Endothelial cell of umbilical vein (primary cell): Measurements from ENCODE around the gene MAN2B1. TPM values are rescaled to one million over a fixed set of nuclear protein-coding genes. Genes with fewer than 3 reads are reported as not detected.

Source experiments
- BruUV-seq: library from RNA; stranded (reverse); fragments of 400-500 nt; replicated peaks from 2 replicates; lab custom pipeline; 2021; lab: Mats Ljungman, UMichigan
- CTCF ChIA-PET: fragments of 300-600, 350-600 bp; sonication (Branson Sonifier 250); formaldehyde crosslinking; loops from one replicate; lab custom pipeline; 2021; ENCODE audit warnings: antibody characterized with exemption, inconsistent platforms; lab: Charles Lee
- POLR2A ChIA-PET: fragments of 300-600, 350-600 bp; sonication (Branson Sonifier 250); formaldehyde crosslinking; loops from one replicate; lab custom pipeline; 2021; ENCODE audit warnings: antibody characterized with exemption, inconsistent platforms; lab: Charles Lee
- DNase-seq: peaks from one replicate; pipeline ENCODE4 v3.0.0-alpha.2; 2011; ENCODE audit warnings: low read depth, low spot score
- FAIRE-seq: peaks from 2 replicates; lab custom pipeline; 2011; peaks lifted over from hg19 to GRCh38; lab: Jason Lieb, UNC
- H2AFZ ChIP-seq: 2 replicates; pipeline ENCODE4 v1.6.0; 2012; ENCODE audit warnings: low read depth, low read length, control low read depth, inconsistent platforms
- H3K27ac ChIP-seq: 2 replicates; pipeline ENCODE4 v1.5.1; 2011; ENCODE audit warnings: low read depth, mild to moderate bottlenecking, control low read depth, low read length, moderate library complexity; ENCODE audit not compliant: insufficient read depth
- H3K27me3 ChIP-seq, 2 experiments: 2 replicates each; pipeline versions ENCODE4 v1.6.0 to v1.6.1; 2011; ENCODE audit warnings: low read length in 2 of 2, mixed read lengths in 1 of 2; ENCODE audit not compliant: control insufficient read depth in 2 of 2, insufficient read depth in 2 of 2
- H3K36me3 ChIP-seq, 2 experiments: 2 replicates in 1 of 2; 3 replicates in 1 of 2; pipeline ENCODE4 v1.5.1; 2011; ENCODE audit warnings: low read length in 2 of 2, mild to moderate bottlenecking in 1 of 2, moderate library complexity in 1 of 2; ENCODE audit not compliant: control insufficient read depth in 2 of 2, insufficient read depth in 2 of 2; ENCODE audit errors: extremely low read depth in 1 of 2
- H3K4me1 ChIP-seq: 3 replicates; pipeline ENCODE4 v1.5.1; 2011; ENCODE audit warnings: mild to moderate bottlenecking, low read length; ENCODE audit not compliant: control insufficient read depth, insufficient read depth; ENCODE audit errors: extremely low read depth
- H3K4me2 ChIP-seq: 2 replicates; pipeline ENCODE4 v1.6.1; 2011; ENCODE audit warnings: low read length, control low read depth, mixed read lengths; ENCODE audit not compliant: insufficient read depth
- H3K4me3 ChIP-seq, 3 experiments: fragments of 200-600 bp in 1 of 3; sonication (generic), shearing (Covaris generic) in 1 of 3; replicated peaks in 1 of 3; 2 replicates each; pipeline ENCODE4 v1.5.1; 2011 to 2016; ENCODE audit warnings: control low read depth in 3 of 3, low read length in 3 of 3, mild to moderate bottlenecking in 2 of 3, inconsistent platforms in 1 of 3, low read depth in 1 of 3, moderate library complexity in 1 of 3; ENCODE audit not compliant: insufficient read depth in 1 of 3
- H3K79me2 ChIP-seq: 2 replicates; pipeline ENCODE4 v1.6.0; 2012; ENCODE audit warnings: low read length, inconsistent platforms; ENCODE audit not compliant: control insufficient read depth, insufficient read depth
- H3K9ac ChIP-seq: replicated peaks from 2 replicates; pipeline ENCODE3; 2011; ENCODE audit warnings: low read length, control low read depth; ENCODE audit not compliant: insufficient read depth; ENCODE audit errors: extremely low read depth
- H3K9me1 ChIP-seq: replicated peaks from 3 replicates; pipeline ENCODE4 v1.6.0; 2011; ENCODE audit warnings: mild to moderate bottlenecking, low read length; ENCODE audit not compliant: control insufficient read depth, insufficient read depth; ENCODE audit errors: extremely low read depth
- H3K9me3 ChIP-seq: replicated peaks from 2 replicates; pipeline ENCODE4 v1.5.1; 2012; ENCODE audit warnings: low read length, inconsistent platforms; ENCODE audit not compliant: control insufficient read depth, insufficient read depth
- H4K20me1 ChIP-seq: replicated peaks from 2 replicates; pipeline ENCODE3; 2011; ENCODE audit warnings: mild to moderate bottlenecking, low read length; ENCODE audit not compliant: control insufficient read depth, insufficient read depth; ENCODE audit errors: extremely low read depth
- EZH2 ChIP-seq: IDR thresholded peaks from 2 replicates; pipeline ENCODE4 v1.6.1; 2012; ENCODE audit warnings: borderline replicate concordance, low read depth, mild to moderate bottlenecking, moderate library complexity, low read length, inconsistent platforms; ENCODE audit not compliant: severe bottlenecking
- FOS ChIP-seq: IDR thresholded peaks from 2 replicates; pipeline ENCODE4 v1.6.1; 2011; ENCODE audit warnings: mild to moderate bottlenecking, low read length, moderate library complexity, borderline replicate concordance; ENCODE audit not compliant: insufficient read depth
- GATA2 ChIP-seq: IDR thresholded peaks from 2 replicates; pipeline ENCODE4 v1.7.0; 2011; ENCODE audit warnings: low read depth, mild to moderate bottlenecking, moderate library complexity, mixed read lengths, low read length; ENCODE audit not compliant: insufficient read length, insufficient read depth
- JUN ChIP-seq: IDR thresholded peaks from 2 replicates; pipeline ENCODE4 v1.6.1; 2011; ENCODE audit warnings: borderline replicate concordance, low read depth; ENCODE audit not compliant: insufficient read length, insufficient read depth
- MYC ChIP-seq: IDR thresholded peaks from one replicate; pipeline ENCODE4 v1.6.1; 2011; ENCODE audit warnings: mild to moderate bottlenecking, low read depth, low read length
- POLR2A ChIP-seq: IDR thresholded peaks from 2 replicates; pipeline ENCODE4 v1.6.1; 2012; ENCODE audit warnings: low read depth, mild to moderate bottlenecking, control low read depth, low read length
- POLR2AphosphoS5 ChIP-seq: IDR thresholded peaks from 2 replicates; pipeline ENCODE4 v1.6.1; 2012; ENCODE audit warnings: low read depth, mild to moderate bottlenecking, control low read depth, low read length, moderate library complexity; ENCODE audit not compliant: insufficient read depth
- dilution Hi-C: fragments of 300-500 bp; cut with MboI; formaldehyde crosslinking; loops from one replicate; pipeline ENCODE4 v1.15.0; 2019; ENCODE audit warnings: low sequenced_read_pairs; ENCODE audit not compliant: extremely low pct_ligation_motif_present
- intact Hi-C: fragments of 100-400 bp; cut with micrococcal nuclease; formaldehyde crosslinking; loops from one replicate; pipeline ENCODE4 v1.10.0; 2022
- polyA plus RNA-seq, 4 experiments: library from polyadenylated mRNA; depleted of rRNA in 3 of 4; stranded (reverse) in 3 of 4; unstranded in 1 of 4; fragments of >200 nt; gene quantifications; 2 replicates each; pipeline versions ENCODE4 v1.2.1 to v1.2.3, GENCODE V29; 2011 to 2012; ENCODE audit warnings: missing spikeins in 1 of 4
- total RNA-seq: library from RNA; stranded (reverse); gene quantifications from 2 replicates; pipeline ENCODE4 v1.2.3, GENCODE V29; 2021
- TF ChIP-seq, protein P1 (sequence below), 2 donors: IDR thresholded peaks; 1 replicate in 1 of 2; 2 replicates in 1 of 2; pipeline ENCODE4 v1.5.1; 2011; ENCODE audit warnings: low read length in 2 of 2, mild to moderate bottlenecking in 2 of 2, moderate library complexity in 2 of 2, control low read depth in 1 of 2, inconsistent platforms in 1 of 2, low read depth in 1 of 2; ENCODE audit not compliant: insufficient read depth in 1 of 2; ENCODE audit errors: extremely low read depth in 1 of 2
- TF ChIP-seq, protein P2 (sequence below): IDR thresholded peaks from 2 replicates; pipeline ENCODE4 v1.6.1; 2011; ENCODE audit not compliant: insufficient read depth, insufficient read length

The MAN2B1 gene
- total and polyA plus RNA-seq, 2 donors (not counting 3 experiments of a cell fraction or from before 2014, with no cell fraction given), result 64.4 to 76.8 TPM

DNA sequence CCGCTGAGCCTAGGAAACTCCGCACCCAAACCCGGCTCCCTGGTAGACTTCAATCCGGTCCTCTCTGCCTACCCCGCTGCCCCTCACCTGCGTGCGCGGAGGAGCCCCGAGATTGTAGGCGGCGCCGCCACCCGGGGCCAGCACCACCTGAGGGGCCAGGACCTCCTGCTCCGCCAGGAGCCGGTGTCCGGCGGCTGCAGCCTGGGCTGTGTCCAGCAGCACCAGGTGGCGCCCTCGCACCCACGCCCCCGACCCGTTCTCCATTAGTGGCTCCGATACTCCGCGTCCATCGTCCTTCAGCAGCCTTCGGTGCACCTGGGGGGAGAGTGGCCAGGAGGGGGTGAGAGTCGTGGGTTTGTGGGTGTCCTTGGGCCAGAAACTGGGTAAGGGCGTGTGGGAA is 18.5 kb downstream of the MAN2B1 start:
- Histone ChIP-seq H3K4me2 (peak overlapping the region; percentile 30), H3K9me1 (no peaks in the 10 kb centered on the region), H3K9me3 (no peaks in the 10 kb centered on the region), H2AFZ (peak overlapping the region; percentile 72), H3K79me2 (no peaks in the 10 kb centered on the region), H3K4me3 (no peak overlapping the region), H3K9ac (no peak overlapping the region), H4K20me1 (no peaks in the 10 kb centered on the region), H3K36me3 (no peaks in the 10 kb centered on the region), H3K27ac (no peak overlapping the region), H3K27me3 (no peaks in the 10 kb centered on the region), H3K4me1 (no peaks in the 10 kb centered on the region)
- BruUV-seq, result no TSS peak
- FAIRE-seq, result no peak
- ChIA-PET CTCF (interaction anchor here (1.1 to 2.5 kb wide), 2 partner anchors 19 to 24 kb away, joined by 3 to 7 read pairs; partner anchors contain the start of genes MAN2B1 and WDR83), POLR2A (no interaction called here)
- dilution Hi-C loops (no loop called here), intact Hi-C loops (no loop called here)
- DNase-seq, result no peak
- no peak for TF ChIP-seq GATA2
- TF ChIP-seq, protein P1, sequence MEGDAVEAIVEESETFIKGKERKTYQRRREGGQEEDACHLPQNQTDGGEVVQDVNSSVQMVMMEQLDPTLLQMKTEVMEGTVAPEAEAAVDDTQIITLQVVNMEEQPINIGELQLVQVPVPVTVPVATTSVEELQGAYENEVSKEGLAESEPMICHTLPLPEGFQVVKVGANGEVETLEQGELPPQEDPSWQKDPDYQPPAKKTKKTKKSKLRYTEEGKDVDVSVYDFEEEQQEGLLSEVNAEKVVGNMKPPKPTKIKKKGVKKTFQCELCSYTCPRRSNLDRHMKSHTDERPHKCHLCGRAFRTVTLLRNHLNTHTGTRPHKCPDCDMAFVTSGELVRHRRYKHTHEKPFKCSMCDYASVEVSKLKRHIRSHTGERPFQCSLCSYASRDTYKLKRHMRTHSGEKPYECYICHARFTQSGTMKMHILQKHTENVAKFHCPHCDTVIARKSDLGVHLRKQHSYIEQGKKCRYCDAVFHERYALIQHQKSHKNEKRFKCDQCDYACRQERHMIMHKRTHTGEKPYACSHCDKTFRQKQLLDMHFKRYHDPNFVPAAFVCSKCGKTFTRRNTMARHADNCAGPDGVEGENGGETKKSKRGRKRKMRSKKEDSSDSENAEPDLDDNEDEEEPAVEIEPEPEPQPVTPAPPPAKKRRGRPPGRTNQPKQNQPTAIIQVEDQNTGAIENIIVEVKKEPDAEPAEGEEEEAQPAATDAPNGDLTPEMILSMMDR (IDR thresholded peaks at IDR 0.05; ENCODE audit: extremely low read depth in 1 of 2, insufficient read depth in 1 of 2, low read depth in 1 of 2, low read length in 2 of 2), result peak; percentile 23 to 52

DNA sequence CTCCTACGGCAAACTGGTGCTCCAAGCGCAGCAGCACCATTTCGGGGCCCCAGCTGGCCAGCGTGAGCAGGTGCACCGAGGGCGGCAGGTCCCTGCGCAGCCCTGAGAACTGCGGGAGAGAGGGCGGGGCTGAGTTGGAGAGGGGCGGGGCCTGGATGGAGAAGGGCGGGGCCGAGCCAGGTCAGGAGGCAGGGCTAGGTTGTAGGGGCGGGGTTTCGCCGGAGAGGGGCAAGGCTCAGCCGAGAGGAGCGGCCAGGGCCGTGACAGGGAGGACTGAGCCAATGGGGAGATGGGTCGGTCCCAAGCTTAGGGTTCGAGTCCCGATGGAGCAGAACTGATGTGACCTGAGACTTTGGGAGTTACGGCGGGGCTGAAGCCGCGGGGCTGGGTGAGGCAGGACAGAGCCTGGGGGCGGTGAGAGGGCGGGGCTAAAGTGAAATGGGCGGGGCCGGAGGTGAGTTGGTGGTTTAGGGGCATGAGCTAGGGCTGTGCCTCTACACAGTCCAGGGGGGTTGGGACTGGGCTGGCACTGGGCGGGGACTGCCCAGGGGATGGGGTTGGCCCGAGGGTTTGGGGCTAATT is 19.0 kb downstream of the MAN2B1 start:
- no peak for FAIRE-seq
- no peaks in the 10 kb centered on the region for H3K9me1 ChIP-seq
- dilution Hi-C loops, result no loop called here
- no peak overlapping the region for H3K9ac ChIP-seq
- no peaks in the 10 kb centered on the region for H4K20me1 ChIP-seq
- TF ChIP-seq POLR2A (no peak), FOS (no peak), MYC (no peak), POLR2AphosphoS5 (no peak), JUN (no peak), EZH2 (no peak), GATA2 (no peak)
- TF ChIP-seq, protein P1 (IDR thresholded peaks at IDR 0.05; ENCODE audit: extremely low read depth in 1 of 2, insufficient read depth in 1 of 2, low read depth in 1 of 2, low read length in 2 of 2), result no peak
- TF ChIP-seq, protein P2, sequence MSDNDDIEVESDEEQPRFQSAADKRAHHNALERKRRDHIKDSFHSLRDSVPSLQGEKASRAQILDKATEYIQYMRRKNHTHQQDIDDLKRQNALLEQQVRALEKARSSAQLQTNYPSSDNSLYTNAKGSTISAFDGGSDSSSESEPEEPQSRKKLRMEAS, result no peak
- H3K27ac ChIP-seq, result no peak overlapping the region
- no peak overlapping the region for H3K4me3 ChIP-seq
- H3K4me1 ChIP-seq, result no peaks in the 10 kb centered on the region
- H3K79me2 ChIP-seq, result no peaks in the 10 kb centered on the region
- H3K9me3 ChIP-seq, result no peaks in the 10 kb centered on the region
- no TSS peak for BruUV-seq
- intact Hi-C loops, result no loop called here
- peak overlapping the region; percentile 30 for H3K4me2 ChIP-seq
- H2AFZ ChIP-seq, result peak overlapping the region; percentile 72
- ChIA-PET CTCF (interaction anchor here (0.7 to 2.5 kb wide), 3 partner anchors 19 to 68 kb away, joined by 3 to 7 read pairs (median 4); partner anchors contain the start of genes MAN2B1 and WDR83), POLR2A (interaction anchor here (1.3 kb wide), 1 partner anchor 37 kb away, joined by 4 read pairs; the partner anchor contains the start of genes ZNF490 and ZNF791)
- no peaks in the 10 kb centered on the region for H3K27me3 ChIP-seq
- DNase-seq, result peak; percentile 36
- H3K36me3 ChIP-seq, result no peaks in the 10 kb centered on the region
